ENCODE measurements around the gene ERCC6L. TPM values are rescaled to one million over a fixed set of nuclear protein-coding genes. Genes with fewer than 3 reads are reported as not detected.
A peak's percentile ranks its signal among the peaks of the same experiment; 100 is the strongest.

Gene ERCC6L
- total RNA-seq: 2.4 and 9.4 TPM in 2 replicates

DNA sequence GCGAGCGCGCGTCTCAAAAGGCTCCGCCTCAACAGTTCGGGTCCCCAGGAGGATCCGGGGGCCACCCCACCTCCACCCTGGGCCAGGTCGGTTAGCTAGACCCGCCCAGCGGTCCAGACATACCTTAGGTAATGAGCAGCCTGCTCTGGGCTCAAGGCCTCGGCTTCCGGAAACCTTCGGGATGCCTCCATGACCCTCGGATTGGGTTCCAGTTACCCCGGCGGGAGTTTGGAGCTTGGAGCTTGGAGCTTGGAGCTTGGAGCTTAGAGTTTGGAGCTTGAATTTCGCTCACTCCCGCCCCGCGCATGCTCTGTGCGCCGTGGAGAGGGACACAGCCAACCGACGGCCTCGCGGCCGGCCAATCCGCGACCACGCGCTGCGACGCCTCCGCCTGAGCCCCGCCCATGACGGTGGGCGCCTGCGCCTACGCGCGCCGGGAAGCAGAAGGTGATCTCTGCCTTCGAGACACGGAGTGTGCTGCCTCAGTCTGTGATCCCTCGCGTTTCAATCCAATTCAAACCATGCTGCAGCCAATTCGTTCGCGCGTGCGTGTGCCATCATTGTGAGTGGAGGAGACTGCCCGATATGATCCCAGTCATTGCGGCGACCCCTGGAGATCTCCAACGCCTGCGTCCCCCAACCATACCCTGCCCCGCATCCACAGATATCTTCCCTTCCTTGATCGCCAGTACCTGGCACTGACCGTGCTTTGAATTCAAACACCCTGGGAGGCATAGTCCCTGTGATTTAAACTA lies at the start of gene ERCC6L:
Gene ERCC6L, minus strand, starts transcription at position 307 of the 755 bp plus-strand sequence. Its CDS starts 116 bp downstream, at position 191.
- peak; percentile 91 for DNase-seq

GRCh38 chrX:72282302-72282701 lies 43.5 kb upstream of the ERCC6L start:
- no peak for DNase-seq

- DNase-seq: no peak
These were observed 41.6 kb upstream of the ERCC6L start for GRCh38 chrX:72280321-72280845.

DNA sequence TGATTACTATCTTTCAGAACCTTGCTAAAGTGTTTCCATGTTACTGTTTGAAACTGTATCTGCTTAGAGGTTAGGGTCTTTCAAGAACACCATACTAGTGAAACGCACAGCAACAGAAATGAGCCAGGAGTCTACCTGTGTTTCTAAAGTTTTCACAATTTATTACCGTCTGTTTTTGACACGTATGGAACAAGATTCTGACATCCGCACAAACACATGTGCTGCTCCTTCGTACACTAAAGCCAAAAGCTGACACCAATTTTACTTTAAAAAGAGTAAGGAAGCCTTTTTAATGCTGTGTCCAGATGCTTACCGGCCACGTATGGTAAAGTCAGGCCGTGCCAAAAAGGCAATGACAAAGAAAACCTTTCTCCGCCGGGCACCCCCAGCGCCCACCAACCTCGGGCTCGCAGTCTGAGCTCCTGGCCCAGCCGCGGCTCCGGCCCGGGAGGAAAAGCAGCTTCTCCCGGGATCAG lies 37.7 kb upstream of the ERCC6L start:
- DNase-seq: no peak

DNA sequence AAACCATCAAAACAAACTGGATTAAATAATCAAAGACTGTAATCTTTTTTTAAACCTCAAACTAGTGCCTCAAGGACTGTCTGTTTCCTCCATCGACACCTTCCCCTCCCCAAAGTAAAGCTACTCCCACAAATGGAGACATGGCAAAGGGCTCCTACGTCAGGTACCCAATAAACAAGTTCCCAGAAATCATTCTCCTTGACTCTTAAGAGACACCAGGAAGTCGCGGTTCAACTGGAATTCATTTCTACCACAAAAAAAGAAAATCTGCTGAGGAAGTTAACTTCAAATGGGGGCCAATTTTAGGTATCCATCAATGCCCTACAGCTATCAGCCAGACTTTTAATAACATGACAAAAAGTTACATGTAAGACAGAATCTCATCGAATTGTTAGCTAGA lies 35.7 kb upstream of the ERCC6L start:
- no peak for DNase-seq

- DNase-seq: no peak
These were observed 34.9 kb upstream of the ERCC6L start for GRCh38 chrX:72273718-72274117.

DNA sequence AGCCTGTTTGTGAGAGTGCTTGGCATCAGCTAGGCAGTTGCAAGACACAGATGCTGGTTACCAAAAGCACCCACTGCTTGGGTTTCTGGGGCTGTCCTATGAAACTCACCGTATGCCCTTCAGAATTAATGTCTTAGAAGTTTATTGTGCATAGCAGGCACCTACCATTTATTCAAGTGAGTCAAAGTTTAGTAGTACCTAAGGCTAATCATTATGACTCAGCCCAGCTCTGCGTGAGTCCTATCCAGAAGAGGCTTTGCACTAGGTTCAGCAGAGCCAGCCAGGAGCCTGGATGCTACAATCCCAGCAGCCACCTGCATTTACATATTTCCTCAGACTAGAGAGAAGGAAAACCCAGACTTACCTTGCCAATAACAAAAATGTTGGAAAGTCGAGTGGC lies 34.0 kb upstream of the ERCC6L start:
- DNase-seq: peak; percentile 16

GRCh38 chrX:72271812-72272211 lies 33.0 kb upstream of the ERCC6L start:
- DNase-seq: no peak

GRCh38 chrX:72271091-72271788 lies 32.4 kb upstream of the ERCC6L start:
- DNase-seq: no peak

- no peak for DNase-seq
These were observed 31.6 kb upstream of the ERCC6L start for GRCh38 chrX:72270316-72270866.

GRCh38 chrX:72269671-72270251 lies 30.9 kb upstream of the ERCC6L start:
- DNase-seq: peak; percentile 45

DNA sequence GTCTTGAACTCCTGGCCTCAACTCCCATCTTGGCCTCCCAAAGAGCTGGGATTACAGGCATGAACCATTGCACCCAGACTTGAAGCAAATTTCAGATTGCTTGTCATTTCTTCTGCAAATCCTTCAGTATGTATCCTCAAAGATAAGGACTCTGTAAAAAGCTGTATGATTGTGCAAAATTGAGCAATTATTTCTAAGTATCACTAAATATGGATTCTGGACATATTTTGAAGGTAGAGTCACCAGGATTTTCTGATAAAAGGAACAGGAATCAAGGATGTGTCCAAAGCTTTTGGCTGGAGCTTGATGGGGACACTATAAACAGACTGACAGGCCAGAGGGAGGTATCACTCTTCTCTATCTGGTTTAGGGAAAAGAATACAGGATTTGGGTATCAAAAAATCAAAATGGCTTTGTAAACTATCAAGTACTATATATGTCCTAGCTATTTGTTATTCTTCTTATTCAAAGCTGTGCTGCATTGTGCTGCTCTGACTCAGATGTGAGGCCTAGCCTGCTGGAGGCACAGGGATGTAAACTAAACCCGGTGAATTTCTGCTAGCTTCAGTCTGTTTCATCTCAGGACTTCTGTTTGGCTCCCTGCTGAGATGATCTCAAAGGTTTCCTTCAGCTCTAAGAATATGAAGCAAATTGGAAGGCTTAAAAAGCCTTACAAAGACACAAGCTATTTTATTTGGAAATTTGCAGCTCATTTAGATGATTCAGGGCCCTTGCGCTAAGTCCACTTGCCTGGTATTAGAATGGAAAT lies 30.0 kb upstream of the ERCC6L start:
- no peak for DNase-seq

- DNase-seq: no peak
These were observed 26.4 kb upstream of the ERCC6L start for GRCh38 chrX:72265263-72265662.

GRCh38 chrX:72262077-72262476 lies 23.2 kb upstream of the ERCC6L start:
- no peak for DNase-seq

DNA sequence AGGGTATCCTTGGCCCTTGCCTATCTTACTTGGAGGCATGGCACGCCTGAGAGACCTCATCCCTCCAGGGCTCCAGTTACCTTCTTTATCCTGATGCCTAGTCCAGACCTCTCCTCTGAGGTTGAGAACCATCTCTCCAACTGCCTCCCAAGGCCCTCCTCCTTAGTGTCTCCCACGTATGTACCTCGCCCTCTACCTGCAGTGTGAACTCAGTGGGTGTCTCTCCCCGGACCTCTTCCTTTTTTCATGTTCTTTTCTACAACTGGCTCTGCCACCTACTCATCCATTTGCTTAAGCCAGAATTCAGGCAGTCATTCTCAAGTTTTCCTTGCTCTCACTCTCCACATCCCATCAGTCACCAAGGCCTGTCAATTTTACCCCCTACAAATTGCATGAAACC lies 21.6 kb upstream of the ERCC6L start:
- no peak for DNase-seq

DNA sequence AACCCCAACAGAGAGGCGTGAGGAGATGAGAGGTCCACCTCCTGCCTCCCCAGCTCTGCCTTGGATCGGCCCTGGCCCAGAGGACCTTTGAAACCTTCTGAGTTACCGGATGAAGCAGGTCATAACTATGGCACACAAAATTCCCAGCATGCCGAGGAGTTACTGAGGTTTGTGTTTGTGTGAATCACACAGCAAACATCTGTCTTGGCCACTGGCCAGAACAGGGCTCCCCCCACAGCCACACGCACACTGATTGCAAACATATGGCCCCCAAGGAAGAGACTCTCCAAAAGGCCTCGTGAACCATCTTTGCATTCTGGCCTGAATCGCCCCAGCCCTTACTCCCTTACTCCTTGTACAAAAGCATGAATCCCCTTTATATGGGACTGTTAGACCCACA lies 19.3 kb upstream of the ERCC6L start:
- DNase-seq: peak; percentile 50

- DNase-seq: no peak
These were observed 17.0 kb upstream of the ERCC6L start for GRCh38 chrX:72255864-72256263.

- no peak for DNase-seq
These were observed 16.6 kb upstream of the ERCC6L start for GRCh38 chrX:72255445-72255844.

DNA sequence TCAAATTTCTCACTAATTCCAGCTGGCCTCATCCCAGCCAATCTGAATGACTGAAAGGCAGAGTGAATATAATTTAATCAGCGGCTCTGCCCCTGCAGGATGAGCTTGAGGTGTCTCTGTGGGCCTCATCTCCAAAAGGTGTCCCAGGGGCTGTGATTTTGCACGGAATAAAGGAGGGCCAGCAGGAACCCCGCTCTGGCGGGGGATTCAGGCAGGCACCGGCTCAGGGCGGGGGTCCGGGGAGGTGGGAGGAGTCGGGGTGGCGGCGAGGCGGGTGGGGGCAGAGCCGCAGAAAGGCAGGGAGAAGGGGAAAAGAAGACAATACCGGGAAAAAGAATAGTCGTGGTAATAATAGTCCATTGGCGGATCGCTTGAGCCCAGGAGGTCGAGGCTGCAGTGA lies 16.0 kb upstream of the ERCC6L start:
- DNase-seq: no peak

DNA sequence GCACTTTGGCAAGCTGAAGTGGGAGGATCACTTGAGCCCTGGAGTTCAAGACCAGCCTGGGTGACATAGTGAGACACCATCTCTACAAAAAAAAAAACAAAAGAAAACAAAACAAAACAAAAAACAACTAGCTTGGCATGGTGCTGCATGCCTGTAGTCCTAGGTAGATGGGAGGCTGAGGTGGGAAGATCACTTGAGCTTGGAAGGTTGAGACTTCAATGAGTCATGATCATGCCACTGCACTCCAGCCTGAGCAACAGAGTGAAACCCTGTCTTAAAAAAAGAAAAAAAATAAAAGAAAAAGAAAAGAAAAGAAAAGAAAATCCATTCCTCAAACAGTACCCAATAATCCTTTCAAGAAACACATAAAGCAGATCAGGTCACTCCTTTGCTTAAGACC lies 14.9 kb upstream of the ERCC6L start:
- no peak for DNase-seq

- DNase-seq: peak; percentile 75
These were observed 8.5 kb upstream of the ERCC6L start for GRCh38 chrX:72247206-72247942.

Data from dermis blood vessel endothelial cell (primary cell).